Measurements from ENCODE around the gene E2F8.

E2F8 gene

GRCh38 chr11:19253817-19254216, 13.1 kb upstream of the E2F8 start:
- Histone ChIP-seq H3K9me3 (ENCODE audit: control insufficient read depth, insufficient read depth, low read depth, low read length) (no peaks in the 10 kb centered on the region), H3K4me3 (ENCODE audit: low read depth, low read length) (no peak overlapping the region), H3K4me1 (ENCODE audit: control insufficient read depth, insufficient read depth, low read length) (no peaks in the 10 kb centered on the region), H3K36me3 (ENCODE audit: control insufficient read depth in 2 of 2, insufficient read depth in 1 of 2, low read length in 2 of 2) (no peaks in the 10 kb centered on the region), H3K27ac (ENCODE audit: extremely low read depth, low read depth, low read length) (no peak overlapping the region)
- TF ChIP-seq ZNF544 (tag by site-specific recombination; IDR thresholded peaks at IDR 0.05), result no peak
- no peak for TF ChIP-seq ZNF112 (tag by site-specific recombination; IDR thresholded peaks at IDR 0.05)
- TF ChIP-seq, protein P1, sequence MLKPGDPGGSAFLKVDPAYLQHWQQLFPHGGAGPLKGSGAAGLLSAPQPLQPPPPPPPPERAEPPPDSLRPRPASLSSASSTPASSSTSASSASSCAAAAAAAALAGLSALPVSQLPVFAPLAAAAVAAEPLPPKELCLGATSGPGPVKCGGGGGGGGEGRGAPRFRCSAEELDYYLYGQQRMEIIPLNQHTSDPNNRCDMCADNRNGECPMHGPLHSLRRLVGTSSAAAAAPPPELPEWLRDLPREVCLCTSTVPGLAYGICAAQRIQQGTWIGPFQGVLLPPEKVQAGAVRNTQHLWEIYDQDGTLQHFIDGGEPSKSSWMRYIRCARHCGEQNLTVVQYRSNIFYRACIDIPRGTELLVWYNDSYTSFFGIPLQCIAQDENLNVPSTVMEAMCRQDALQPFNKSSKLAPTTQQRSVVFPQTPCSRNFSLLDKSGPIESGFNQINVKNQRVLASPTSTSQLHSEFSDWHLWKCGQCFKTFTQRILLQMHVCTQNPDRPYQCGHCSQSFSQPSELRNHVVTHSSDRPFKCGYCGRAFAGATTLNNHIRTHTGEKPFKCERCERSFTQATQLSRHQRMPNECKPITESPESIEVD (tag by site-specific recombination; IDR thresholded peaks at IDR 0.05), result no peak
- no peak for TF ChIP-seq ZNF645 (tag by site-specific recombination; IDR thresholded peaks at IDR 0.05)
- TF ChIP-seq ZNF639 (tag by site-specific recombination; IDR thresholded peaks at IDR 0.05), result no peak
- no peak for TF ChIP-seq ZNF830 (tag by site-specific recombination; IDR thresholded peaks at IDR 0.05; ENCODE audit: low read depth)
- TF ChIP-seq ZSCAN30 (tag by site-specific recombination; IDR thresholded peaks at IDR 0.05), result no peak
- no peak for TF ChIP-seq ZEB2 (tag by site-specific recombination; IDR thresholded peaks at IDR 0.05)
- TF ChIP-seq ZNF521 (tag by site-specific recombination; IDR thresholded peaks at IDR 0.05), result no peak
- TF ChIP-seq GLIS2 (tag by site-specific recombination; IDR thresholded peaks at IDR 0.05), result no peak
- no peak for TF ChIP-seq ZNF670 (tag by site-specific recombination; IDR thresholded peaks at IDR 0.05; ENCODE audit: low read depth)
- TF ChIP-seq PATZ1 (tag by site-specific recombination; IDR thresholded peaks at IDR 0.05), result no peak
- TF ChIP-seq ZFP41 (tag by site-specific recombination; IDR thresholded peaks at IDR 0.05; ENCODE audit: borderline replicate concordance), result no peak
- no peak for TF ChIP-seq ZNF10 (tag by site-specific recombination; IDR thresholded peaks at IDR 0.05)
- TF ChIP-seq AEBP2 (tag by site-specific recombination; IDR thresholded peaks at IDR 0.05; ENCODE audit: borderline replicate concordance), result no peak
- ChIA-PET CTCF (interaction anchor here (0.6 to 2.1 kb wide), 3 partner anchors 19 to 183 kb away, joined by 3 to 8 read pairs (median 3); no protein-coding TSS in a partner anchor), POLR2A (no interaction called here)

DNA sequence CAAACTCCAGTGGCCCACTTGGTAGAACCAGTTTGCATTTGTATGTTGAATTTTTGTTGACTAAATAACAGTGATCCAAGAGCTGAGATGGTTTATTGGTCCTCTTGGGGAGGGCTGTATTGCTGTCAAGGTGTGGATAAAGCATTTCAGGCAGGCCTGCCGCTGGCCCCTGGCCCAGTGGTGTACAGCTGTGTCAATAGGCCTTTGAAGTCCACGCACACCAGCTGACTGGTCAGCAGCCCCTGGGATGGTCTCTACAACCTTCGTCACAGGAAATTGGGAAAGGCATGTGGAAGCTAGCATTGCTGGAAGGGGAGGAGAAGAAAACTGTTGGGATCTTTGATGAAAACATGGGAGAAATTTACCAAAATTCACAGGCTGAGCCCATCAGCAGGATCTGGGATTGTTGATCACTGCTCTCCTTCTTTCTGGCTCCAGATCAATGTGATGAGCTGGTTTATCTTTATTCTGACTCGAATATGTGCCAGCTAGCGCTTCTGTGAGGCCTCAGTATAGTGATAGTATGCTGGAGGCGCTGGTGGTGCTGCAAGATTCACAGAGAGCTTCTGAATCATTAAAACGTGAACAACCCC, 12.5 kb upstream of the E2F8 start:
- Histone ChIP-seq H3K36me3 (ENCODE audit: control insufficient read depth in 2 of 2, insufficient read depth in 1 of 2, low read length in 2 of 2) (no peaks in the 10 kb centered on the region), H3K9me3 (ENCODE audit: control insufficient read depth, insufficient read depth, low read depth, low read length) (no peaks in the 10 kb centered on the region), H3K4me1 (ENCODE audit: control insufficient read depth, insufficient read depth, low read length) (no peaks in the 10 kb centered on the region), H3K27ac (ENCODE audit: extremely low read depth, low read depth, low read length) (no peak overlapping the region), H3K4me3 (ENCODE audit: low read depth, low read length) (no peak overlapping the region)
- ChIA-PET POLR2A (no interaction called here), CTCF (interaction anchor here (0.5 to 2.1 kb wide), 4 partner anchors 19 to 182 kb away, joined by 3 to 8 read pairs (median 3); no protein-coding TSS in a partner anchor)
- no peak for TF ChIP-seq ZNF645 (tag by site-specific recombination; IDR thresholded peaks at IDR 0.05)
- TF ChIP-seq ZNF266 (tag by site-specific recombination; IDR thresholded peaks at IDR 0.05; ENCODE audit: low read depth), result no peak
- TF ChIP-seq, protein P2, sequence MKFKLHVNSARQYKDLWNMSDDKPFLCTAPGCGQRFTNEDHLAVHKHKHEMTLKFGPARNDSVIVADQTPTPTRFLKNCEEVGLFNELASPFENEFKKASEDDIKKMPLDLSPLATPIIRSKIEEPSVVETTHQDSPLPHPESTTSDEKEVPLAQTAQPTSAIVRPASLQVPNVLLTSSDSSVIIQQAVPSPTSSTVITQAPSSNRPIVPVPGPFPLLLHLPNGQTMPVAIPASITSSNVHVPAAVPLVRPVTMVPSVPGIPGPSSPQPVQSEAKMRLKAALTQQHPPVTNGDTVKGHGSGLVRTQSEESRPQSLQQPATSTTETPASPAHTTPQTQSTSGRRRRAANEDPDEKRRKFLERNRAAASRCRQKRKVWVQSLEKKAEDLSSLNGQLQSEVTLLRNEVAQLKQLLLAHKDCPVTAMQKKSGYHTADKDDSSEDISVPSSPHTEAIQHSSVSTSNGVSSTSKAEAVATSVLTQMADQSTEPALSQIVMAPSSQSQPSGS (tag by site-specific recombination; IDR thresholded peaks at IDR 0.05; ENCODE audit: low read depth), result no peak
- no peak for TF ChIP-seq ZNF792 (tag by site-specific recombination; IDR thresholded peaks at IDR 0.05)
- TF ChIP-seq ZNF639 (tag by site-specific recombination; IDR thresholded peaks at IDR 0.05), result no peak
- TF ChIP-seq, protein P3, sequence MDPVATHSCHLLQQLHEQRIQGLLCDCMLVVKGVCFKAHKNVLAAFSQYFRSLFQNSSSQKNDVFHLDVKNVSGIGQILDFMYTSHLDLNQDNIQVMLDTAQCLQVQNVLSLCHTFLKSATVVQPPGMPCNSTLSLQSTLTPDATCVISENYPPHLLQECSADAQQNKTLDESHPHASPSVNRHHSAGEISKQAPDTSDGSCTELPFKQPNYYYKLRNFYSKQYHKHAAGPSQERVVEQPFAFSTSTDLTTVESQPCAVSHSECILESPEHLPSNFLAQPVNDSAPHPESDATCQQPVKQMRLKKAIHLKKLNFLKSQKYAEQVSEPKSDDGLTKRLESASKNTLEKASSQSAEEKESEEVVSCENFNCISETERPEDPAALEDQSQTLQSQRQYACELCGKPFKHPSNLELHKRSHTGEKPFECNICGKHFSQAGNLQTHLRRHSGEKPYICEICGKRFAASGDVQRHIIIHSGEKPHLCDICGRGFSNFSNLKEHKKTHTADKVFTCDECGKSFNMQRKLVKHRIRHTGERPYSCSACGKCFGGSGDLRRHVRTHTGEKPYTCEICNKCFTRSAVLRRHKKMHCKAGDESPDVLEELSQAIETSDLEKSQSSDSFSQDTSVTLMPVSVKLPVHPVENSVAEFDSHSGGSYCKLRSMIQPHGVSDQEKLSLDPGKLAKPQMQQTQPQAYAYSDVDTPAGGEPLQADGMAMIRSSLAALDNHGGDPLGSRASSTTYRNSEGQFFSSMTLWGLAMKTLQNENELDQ (tag by site-specific recombination; IDR thresholded peaks at IDR 0.05; ENCODE audit: low read depth), result no peak
